ENCODE data around the gene TCAP. TPM values are rescaled to one million over a fixed set of nuclear protein-coding genes. Genes with fewer than 3 reads are reported as not detected.
A peak's percentile ranks its signal among the peaks of the same experiment; 100 is the strongest.
"Not testable (repeated sequence)": the region's sequence is repeated elsewhere in the genome, so short reads cannot be mapped to it uniquely, and the experiment has no call there.

TCAP gene
- total and polyA plus RNA-seq, 8 donors: 0.13 to 3.0 (median 0.54) TPM

GRCh38 chr17:39694593-39694992 lies 29.4 kb downstream of the TCAP start:
- peaks cover 0 to 4% (median 0%) of the 10 kb centered on the region in 3 donors for H3K4me1 ChIP-seq
- intact Hi-C loops (cut with DNase I): no loop called here
- no peaks in the 10 kb centered on the region for H3K9me3 ChIP-seq
- TF ChIP-seq CTCF (IDR thresholded peaks at IDR 0.05): no peak
- no peaks in the 10 kb centered on the region for H3K27me3 ChIP-seq
- H3K36me3 ChIP-seq: no peaks in the 10 kb centered on the region
- FAIRE-seq (no peak), DNase-seq (no peak), ATAC-seq (no peak)
- 75 to 76% methylated on average over 5 of the region's 5 CpGs for WGBS, 2 donors
- no peak overlapping the region for H3K27ac ChIP-seq
- H3K4me3 ChIP-seq: no peak overlapping the region

GRCh38 chr17:39695089-39695474 lies 29.9 kb downstream of the TCAP start:
- intact Hi-C loops (cut with DNase I): no loop called here
- no peak for FAIRE-seq
- Histone ChIP-seq H3K4me1 (peaks cover 0 to 4% (median 0%) of the 10 kb centered on the region in 3 donors), H3K27ac (no peak overlapping the region), H3K36me3 (no peaks in the 10 kb centered on the region), H3K9me3 (no peaks in the 10 kb centered on the region), H3K27me3 (no peaks in the 10 kb centered on the region), H3K4me3 (no peak overlapping the region)
- TF ChIP-seq CTCF (IDR thresholded peaks at IDR 0.05): no peak
- WGBS, 2 donors: 82 to 86% methylated on average over 2 of the region's 2 CpGs
- DNase-seq: no peak
- no peak for ATAC-seq

- H3K4me1 ChIP-seq: peaks cover 0 to 5% (median 0%) of the 10 kb centered on the region in 3 donors
- H3K27ac ChIP-seq: no peak overlapping the region
- no peak for ATAC-seq
- DNase-seq: no peak
- no peak for TF ChIP-seq CTCF (IDR thresholded peaks at IDR 0.05)
- WGBS, 2 donors: 72 to 74% methylated on average over 6 of the region's 6 CpGs
- no peaks in the 10 kb centered on the region for H3K27me3 ChIP-seq
- no peaks in the 10 kb centered on the region for H3K9me3 ChIP-seq
- no peaks in the 10 kb centered on the region for H3K36me3 ChIP-seq
- no peak overlapping the region for H3K4me3 ChIP-seq
- FAIRE-seq: no peak
- intact Hi-C loops (cut with DNase I): no loop called here
Observed at GRCh38 chr17:39696731-39697130, 31.6 kb downstream of the TCAP start.

- DNase-seq: no peak
- Histone ChIP-seq H3K27ac (no peak overlapping the region), H3K36me3 (no peaks in the 10 kb centered on the region), H3K4me3 (no peak overlapping the region), H3K27me3 (no peaks in the 10 kb centered on the region), H3K9me3 (no peaks in the 10 kb centered on the region), H3K4me1 (peaks cover 0 to 13% (median 8%) of the 10 kb centered on the region in 3 donors)
- FAIRE-seq: no peak
- TF ChIP-seq CTCF (IDR thresholded peaks at IDR 0.05): no peak
- WGBS, 2 donors: 85 to 93% methylated on average over 4 to 5 of the region's 5 CpGs
- intact Hi-C loops (cut with DNase I): no loop called here
- no peak for ATAC-seq
Observed at GRCh38 chr17:39697961-39698360, 32.8 kb downstream of the TCAP start.

GRCh38 chr17:39699157-39699817 lies 34.1 kb downstream of the TCAP start:
- ATAC-seq; intact Hi-C loops (cut with DNase I); DNase-seq; H3K36me3 ChIP-seq; FAIRE-seq; H3K27me3 ChIP-seq; H3K9me3 ChIP-seq: not testable (repeated sequence)
- WGBS, 2 donors: 43 to 49% methylated on average over 11 of the region's 11 CpGs
- H3K27ac ChIP-seq: peak overlapping the region; percentile 83 to 93 (median 92)
- peak overlapping the region; percentile 79 to 93 (median 86) for H3K4me3 ChIP-seq
- H3K4me1 ChIP-seq: peaks cover 4 to 26% (median 15%) of the 10 kb centered on the region in 3 donors
